ENCODE data around the gene SRPRB.
A peak's percentile ranks its signal among the peaks of the same experiment; 100 is the strongest.

The SRPRB gene

DNA sequence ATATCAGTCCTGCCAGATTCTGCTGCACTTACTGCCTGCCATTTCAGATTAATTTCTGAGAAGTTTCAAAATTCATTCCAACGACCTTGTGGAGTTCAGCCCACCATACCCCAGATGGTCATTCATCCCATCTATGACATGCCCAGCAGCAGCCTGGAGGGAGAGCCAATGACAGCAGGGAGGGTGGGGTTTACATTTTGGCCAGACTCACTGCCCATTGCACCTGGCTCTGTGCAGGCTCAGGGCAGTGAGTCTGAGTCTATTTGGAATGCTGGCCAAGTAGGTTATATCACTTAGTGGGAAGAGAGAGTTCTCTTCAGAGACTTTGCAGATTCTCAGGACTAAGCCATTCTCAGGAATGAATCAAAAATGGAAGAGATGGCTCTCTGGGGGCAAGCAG is 21.5 kb downstream of the SRPRB start:
- peak; percentile 92 for DNase-seq (ENCODE audit: low spot score)

DNA sequence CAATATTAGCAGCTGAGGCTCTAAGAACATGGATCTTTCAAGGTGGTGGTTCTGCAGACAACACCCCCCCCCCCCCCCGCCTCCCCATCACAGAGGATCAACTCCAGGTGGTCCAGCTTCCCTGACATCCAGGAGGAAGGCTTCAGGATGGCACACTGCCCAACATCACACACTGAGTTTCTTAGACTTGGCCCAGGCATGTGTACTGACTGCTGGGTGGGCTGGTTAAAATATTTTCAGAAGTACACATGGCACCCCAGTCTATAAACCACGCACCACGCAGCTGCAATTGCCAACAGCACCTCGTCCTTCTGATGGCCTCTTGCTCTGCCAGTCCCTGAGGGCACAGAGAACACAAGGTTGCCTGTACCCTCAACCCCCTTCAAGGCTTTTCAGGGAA is 22.1 kb downstream of the SRPRB start:
- no peak for DNase-seq (ENCODE audit: low spot score)

DNA sequence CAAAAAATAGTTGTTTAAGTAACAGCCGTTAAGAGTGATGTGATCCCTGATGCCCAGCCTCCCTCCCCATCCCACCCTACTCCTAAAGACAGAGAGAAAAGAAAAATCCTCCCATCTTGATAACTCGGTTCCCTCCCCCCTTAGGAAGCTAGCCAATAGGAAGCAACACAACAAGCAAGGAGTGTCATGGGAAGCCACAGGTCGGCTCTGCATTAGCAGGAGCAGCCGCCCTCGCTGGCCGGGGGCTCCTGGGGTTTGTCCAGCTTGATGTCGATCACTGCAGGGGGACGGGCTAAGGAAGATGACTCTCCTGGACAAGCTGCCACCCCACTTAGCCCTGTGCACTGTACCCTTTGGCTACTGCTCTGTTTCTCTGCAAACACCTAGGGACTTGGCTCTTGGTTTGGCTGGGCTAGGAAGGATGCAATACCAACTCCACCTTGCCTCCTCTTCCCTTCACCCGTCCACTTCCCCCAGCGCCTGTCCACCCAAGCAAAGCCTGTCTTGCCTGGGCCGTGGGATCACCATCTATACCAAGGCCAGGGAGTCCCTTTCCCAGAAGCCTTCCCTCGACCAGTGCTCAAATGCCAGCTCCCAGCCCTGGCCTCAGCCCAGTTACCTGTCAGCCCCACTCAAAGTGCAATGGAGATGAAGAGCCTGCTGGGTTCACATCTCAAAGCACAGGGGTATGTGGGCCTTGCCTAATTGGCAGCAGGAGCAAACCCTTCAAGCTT is 23.1 kb downstream of the SRPRB start:
- peak; percentile 82 for DNase-seq (ENCODE audit: low spot score)

DNA sequence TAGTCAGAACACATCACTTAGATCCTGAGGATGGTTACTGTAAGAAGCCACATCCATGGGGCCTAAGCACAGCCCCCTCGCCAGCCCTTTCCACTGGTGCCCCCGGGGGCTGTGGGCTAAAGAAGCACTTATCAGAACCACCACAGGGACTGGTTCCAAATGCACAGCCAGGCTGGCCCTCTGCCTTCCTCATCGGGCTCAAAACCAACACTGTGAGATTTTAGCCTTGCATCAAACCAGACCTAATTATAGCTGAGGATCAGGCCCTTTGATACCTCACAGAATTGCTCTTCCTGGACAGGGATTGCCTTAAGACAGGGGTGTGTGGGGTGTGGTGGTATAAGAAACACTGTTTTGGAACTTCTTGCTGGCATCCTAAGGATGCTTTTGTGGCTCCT is 23.7 kb downstream of the SRPRB start:
- peak; percentile 79 for DNase-seq (ENCODE audit: low spot score)

DNA sequence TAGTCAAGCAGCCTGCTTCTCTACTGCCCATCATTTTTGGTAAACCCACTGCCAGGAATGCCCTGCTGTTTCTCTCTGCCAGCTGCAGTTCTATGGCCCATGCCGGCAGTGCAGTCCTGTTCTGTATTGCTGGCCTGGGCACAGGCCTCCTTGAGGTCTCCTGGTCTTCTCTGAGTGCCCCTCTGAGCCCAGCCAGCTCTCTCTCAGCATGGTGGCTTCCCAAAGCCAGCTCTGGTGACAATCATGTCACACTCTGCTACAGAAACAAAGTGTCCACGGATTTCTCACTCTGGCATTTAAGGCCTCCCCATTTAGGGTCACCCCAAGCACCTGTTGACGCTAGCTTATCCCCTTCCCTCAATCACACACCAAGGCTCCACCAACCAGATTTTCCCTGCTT is 24.5 kb downstream of the SRPRB start:
- no peak for DNase-seq (ENCODE audit: low spot score)

DNA sequence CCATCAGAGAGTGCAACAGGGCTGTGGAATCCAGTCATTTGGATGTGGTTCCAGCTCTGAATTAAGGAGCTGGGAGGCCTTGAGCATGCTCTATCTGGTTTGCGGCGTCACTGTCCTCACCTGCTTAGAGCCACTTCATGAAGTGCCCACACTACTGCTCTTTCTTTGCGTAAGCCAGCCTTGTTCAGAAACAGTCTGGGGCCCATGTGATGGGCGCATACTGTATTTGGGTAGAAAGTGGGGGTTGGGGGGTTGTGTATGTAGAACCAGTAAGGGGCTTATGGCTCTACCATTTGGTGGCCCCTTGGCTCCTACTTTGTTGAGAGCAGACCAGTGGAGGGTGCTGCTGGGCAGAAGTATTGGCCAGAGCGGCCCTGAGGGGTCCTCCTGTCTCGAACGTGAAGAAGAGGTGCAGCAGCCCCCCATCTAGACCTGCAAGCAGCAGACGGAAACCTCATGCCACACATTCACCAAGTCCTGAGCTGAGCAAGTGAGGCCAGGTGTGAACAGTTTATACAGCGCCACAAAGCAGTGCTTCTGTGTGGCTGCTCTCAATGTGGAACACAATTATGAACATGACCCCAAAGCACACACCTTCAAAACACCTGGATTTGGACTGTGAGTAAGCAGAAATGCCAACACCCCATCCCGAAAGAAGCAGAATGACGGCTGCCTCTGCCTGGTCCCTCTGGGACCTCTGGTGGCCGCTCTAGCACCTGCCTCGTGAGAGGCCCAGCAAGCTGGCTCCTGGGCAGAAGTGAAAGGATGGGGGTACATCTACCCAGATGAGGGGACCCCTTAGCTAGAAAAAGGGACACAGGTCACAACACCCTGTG is 26.6 kb downstream of the SRPRB start:
- no peak for DNase-seq (ENCODE audit: low spot score)

DNA sequence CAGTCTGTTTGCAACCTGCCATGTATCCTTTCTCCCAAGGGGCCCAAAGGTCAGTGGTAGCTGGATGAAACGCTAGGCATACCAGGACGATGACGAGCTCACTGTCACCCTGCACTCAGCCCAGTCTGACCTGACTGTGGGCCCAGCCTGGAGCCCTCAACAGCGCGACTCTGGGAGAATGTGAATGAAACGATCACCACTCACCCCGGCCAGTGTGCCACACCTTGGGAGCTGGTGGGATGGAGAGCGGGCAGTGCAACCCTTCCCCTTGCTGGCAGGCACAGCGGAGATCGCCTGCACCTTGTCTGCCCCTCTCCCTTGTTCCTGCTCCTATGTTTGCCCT is 27.2 kb downstream of the SRPRB start:
- DNase-seq (ENCODE audit: low spot score) = no peak

DNA sequence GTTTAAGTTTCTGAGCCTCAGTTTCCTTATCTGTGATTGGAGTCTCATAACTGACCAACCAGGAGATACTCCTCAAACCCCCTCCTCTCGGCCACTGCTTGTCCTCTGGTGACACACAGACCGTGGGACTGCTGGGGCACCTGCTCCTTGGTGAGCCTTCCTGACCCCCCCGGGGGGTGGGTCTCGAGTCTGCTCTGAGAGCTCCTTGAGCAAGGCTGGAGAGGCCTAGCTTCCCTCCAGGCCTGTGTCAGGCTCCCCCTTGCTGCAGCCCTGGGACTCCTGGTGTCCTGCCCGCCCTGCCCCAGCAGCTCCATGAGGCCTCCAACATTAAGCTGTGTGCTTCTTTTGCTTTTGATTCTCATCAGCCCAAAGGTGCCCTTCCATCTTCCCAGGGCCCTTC is 27.7 kb downstream of the SRPRB start:
- no peak for DNase-seq (ENCODE audit: low spot score)

DNA sequence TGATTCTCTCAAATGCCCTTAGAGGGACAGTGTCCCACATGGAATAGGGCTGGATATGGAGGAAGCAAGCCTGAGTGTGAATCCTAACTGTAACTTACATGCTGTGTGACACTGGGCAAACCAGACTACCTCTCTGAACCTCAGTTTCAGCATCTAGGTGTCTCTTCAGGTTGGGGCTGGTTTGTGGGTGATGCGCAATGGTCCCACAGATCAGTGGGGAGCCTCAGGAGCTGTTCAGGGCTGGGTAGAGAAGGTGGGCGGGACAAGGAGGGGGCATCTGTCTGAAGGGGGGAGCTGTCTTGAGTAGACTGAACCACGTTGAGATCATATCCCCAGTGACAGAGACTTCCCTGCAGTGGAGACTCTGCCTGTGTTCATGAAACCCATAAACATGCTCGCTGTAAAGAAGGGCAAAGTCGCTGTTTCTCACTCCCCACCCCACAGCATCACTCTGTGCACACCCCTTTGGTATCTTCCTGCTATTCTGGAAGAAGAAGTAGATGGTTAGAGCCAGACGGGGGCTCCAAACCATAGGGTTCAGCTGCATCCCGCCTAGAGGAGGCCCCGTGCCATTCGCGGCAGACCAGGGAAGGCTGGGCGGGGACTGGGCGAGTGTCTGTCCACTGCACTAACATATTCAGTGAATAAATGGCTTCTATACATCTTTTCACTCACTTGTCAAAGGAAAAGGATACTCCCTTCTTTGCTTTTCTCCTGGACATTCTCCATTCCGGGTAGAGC is 28.4 kb downstream of the SRPRB start:
- no peak for DNase-seq (ENCODE audit: low spot score)

DNA sequence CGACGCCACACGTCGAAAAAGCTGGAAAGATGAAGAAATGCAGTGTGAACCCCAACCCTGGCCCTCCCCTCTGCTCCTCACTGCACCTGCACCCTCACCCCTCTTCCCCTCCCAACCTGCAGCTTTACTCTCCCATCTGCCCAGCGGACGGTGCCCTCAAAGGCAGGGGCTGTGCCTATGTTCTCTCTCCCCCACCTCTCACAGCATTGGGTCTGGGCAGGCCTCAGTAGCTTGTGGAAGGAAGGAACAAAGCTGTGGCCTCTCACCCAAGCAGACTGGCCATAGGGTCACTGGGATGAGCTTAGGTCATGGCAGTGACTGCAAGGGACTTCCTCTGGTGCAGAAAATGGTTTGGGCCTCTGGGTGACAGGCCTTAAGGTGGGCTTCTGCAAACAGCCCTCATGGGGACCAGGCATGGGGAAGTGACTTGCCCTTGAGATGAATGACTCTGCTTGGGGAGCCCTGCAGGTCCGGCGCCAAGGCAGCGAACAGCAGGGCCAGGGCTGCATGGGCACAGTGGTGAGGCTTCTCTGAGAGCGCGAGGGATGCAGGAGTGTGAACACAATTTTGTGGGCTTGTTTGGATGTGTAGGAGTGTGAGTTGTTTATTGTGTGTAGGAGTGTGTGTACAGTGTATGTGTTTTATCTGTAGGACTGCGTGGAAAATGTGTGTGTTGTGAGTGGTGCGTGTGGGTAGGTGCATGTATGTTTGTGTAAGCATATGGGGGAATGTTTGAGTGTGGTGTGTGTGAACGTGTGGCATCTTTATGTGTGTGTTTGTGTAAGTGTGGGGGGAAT is 29.2 kb downstream of the SRPRB start:
- no peak for DNase-seq (ENCODE audit: low spot score)

DNA sequence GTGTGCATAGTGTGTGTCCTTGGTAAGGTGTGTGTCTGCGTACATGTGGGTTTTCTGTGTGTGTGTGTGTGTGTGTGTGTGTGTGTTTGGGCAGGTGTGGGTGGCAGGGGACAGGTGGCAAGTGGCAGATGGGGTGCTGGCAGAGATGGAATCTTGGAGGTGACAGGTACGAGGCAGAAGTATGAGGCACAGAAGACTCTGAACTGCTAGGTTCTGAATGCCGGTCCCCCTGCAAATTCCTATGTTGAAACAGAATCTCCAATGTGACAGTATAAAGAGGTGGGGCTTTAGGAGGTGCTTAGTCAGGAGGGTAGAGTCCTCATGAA is 29.8 kb downstream of the SRPRB start:
- DNase-seq (ENCODE audit: low spot score) = no peak

DNA sequence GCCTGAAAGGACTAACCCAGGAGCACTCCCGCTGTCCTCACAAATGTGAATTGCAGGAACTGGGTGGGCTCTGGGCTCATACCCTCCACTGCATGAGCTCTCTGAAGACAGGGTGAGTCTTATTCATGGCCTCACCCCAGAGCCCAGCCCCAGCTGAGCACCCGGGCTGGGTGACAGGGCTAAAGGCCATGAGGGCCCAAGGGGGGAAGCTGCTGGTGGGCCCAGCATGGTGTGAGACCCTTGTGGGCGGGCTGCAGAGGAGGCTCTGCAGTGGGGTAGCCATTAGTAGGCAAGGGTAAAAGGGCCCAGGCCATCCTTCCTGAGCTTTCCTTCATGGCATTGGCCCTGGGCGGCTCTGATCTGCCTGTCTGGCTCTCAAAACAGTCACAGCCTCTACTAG is 30.3 kb downstream of the SRPRB start:
- no peak for DNase-seq (ENCODE audit: low spot score)

DNA sequence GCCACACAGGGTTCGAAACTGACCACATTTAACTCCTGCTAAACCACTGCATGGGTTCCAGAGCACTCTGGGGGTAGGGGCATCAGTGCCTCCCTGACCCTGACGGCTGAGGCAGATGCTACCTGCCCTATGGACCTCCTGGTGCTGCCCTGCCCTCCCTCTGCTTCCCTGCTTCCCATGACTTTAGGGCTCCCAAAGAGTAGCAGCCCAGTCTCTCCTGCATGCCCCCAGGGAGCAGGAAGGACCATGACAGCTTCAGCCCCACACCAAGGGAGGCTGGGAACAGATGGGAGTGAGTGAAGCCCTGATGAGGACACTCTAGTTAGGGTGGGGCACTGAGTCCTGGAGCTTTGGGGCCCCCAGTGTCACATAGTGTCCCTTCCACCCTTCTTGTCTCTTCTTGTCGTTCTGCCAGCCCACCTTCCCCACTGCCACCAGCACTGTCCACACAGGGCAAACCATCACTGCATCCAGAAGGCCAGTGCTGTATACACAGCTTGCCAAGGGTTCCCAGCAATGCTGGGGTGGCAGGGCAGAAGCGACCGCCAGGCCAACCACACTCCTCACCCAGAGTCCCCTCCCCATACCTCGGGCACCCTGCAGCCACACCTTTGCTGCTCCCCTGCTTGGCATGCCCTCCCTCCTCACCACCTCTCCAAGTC is 31.0 kb downstream of the SRPRB start:
- DNase-seq (ENCODE audit: low spot score) = no peak

DNA sequence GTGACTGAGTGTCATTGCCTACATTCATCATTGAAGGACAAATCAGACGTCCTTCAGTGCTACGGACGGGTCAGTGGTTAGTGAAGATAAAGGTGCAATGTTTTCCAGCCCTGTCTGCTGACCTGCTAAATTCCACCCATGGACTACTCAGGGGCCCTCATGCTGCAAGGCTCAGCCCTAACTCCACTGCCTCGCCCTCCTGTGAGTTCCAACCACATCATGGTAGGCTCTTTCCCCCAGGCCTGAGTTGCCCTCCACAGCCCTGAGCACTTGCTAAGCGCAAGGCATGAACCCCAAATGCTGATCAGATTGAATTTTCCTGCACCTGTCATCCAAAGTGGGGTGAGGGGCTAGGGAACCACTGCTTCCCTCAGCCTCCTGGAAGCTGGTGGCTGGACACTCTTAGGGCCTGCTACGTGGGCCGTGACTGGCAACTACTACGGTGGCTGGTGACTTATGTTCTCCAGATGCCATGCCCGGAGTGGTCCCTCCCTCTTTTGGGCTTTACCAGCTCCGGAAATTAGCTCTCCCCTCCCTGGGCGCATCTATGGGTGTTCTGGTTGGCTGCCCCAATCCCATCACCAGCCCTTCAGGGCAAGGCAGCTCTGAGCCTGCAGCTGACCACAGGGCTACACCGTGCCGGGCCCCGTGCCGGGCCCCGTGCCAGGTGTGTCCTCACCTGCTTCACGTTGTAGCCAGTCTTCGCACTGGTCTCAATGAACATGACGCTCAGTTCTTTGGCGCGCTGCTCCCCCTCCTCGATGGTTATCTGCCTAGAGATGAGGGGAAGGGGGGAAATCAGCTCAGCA is 32.1 kb downstream of the SRPRB start:
- DNase-seq (ENCODE audit: low spot score) = no peak

DNA sequence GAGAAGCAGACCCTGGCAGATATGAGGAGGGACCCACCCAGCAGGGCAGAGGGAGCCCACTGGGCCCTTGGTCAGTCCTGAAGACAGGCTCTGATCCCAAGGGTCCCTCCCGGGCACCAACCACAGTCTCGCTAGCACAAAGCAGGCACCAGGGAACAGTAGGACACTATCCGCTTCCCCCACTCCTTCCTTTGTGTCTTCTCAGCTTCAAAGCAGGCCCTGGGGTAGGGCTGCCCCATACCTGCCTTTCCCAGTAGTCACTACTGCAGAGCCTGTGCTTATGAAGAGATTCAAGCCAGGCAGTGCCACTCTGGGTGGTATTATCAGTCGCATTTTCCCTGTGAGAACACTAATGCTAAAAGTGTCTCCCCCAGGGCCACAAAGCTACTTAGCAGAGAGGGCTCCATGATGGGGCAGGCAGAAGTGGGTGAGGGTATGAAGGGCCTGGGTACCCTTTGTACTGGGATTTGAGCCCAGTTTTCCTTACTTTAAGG is 32.7 kb downstream of the SRPRB start:
- DNase-seq (ENCODE audit: low spot score) = no peak

DNA sequence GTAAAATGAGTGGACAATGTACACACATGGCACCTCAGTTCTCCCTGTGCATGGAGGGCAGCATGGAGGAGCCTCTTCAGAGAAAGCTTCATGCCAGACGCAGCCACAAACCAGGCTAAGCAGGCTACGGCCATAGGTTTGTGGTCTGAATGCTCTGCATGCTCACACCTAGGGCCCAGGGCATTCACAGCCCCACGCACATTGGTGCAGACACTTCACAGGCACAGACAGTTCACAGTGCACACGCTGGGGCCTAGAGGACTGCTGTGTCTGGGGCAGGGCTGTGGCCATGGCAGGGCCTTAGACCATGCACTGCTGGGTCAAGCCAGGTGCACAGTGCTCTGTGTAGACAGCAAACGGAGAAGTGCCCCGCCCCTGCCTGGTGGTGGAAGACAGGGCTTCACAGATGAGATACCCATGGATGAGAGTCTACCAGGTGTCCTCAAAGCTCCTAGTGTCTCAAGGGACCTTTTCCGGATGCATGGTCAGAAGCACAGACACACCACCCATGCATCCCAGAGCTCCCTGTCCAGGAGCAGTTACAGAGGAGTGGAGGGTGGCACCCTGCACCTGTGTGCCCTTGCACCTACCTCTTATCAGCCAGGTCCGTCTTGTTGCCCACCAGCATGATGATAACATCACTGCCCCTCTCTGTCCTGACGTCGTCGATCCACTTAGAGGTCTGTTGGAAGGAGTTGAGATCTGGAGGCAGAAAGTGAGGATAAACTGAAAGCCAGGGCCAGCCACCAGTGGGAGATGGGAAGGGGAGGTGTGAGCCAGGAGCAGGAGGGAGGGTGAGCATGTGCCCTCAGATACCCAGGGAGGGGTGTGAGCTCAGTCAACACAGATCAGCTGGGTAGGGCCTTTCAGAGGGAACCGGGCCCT is 33.5 kb downstream of the SRPRB start:
- DNase-seq (ENCODE audit: low spot score) = no peak

DNA sequence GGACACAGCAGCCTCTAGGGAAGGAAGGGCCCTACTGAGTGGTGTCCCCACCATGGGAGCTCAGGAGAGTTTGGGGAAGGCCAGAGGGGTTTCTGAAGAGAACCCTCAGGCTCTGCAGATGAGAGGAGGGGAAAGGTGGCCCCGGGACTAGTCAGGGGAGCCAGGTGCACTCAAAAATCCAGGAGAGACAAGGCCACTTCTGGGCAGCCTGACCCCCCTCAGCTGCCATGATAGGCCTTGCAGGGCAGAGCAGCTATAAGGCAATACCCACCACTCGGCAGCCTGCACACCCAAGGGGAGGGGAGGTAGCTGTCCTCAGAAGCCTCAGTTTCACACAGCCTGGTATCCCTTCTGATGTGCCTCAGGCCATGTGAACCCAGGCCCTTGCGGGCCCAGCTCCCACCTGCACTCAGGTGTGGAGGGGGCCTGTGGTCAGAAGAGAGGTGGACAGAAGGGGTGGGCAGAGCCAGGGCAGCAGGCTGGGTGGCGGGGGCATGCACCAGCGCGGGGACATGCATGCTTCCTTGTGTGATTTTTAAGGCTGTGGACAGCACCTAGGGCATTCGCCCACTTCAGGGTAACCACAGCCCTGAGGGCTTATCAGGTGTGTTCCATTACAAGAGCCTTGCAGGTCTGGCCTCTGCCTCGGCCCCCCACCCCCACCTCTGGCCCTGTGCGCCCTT is 34.6 kb downstream of the SRPRB start:
- DNase-seq (ENCODE audit: low spot score) = no peak

DNA sequence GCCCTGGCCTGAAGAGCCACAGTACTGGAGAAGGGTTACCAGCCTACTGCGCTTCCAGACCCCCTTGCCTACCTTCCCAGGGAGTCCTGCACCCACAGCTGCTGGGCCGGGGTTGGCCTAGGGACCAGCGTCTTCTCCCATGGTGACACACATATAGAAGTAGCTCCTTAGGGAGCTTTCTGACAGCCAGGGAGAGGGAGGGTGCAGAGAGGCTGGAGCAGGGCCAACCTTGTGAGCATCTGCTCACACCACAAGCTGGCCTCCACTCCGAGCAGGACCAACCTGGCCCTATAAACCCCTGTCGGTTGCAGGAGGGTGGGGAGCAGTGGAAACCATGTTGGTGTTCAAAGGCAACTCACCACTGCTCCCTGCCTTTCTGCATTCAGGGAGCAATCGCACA is 35.2 kb downstream of the SRPRB start:
- DNase-seq (ENCODE audit: low spot score) = no peak

DNA sequence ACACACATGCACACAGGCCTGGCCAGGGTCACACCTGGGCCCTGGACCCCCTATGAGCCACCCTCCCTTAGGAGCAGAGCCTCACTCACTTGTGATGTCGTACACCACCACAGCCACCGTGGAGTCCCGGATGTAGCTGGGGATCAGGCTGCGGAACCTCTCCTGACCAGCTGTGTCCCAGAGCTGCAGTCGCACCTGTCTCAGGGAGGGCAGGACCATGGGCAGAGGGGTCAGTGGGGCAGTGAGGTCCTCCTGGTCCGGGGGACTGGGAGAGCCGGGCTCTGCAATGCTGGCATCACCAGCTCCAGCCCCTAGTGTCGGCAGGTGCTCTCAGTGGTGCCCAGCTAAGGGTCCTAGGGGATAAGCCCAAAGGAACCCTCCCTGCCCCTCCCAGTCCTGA is 35.6 kb downstream of the SRPRB start:
- no peak for DNase-seq (ENCODE audit: low spot score)
